ENCODE results near the gene PCGF2. TPM values are rescaled to one million over a fixed set of nuclear protein-coding genes. Genes with fewer than 3 reads are reported as not detected.
A peak's percentile ranks its signal among the peaks of the same experiment; 100 is the strongest.

The PCGF2 gene
- total and polyA plus RNA-seq, 3 donors from 2014 or later, result 8.1 to 21.2 (median 20.9) TPM

DNA sequence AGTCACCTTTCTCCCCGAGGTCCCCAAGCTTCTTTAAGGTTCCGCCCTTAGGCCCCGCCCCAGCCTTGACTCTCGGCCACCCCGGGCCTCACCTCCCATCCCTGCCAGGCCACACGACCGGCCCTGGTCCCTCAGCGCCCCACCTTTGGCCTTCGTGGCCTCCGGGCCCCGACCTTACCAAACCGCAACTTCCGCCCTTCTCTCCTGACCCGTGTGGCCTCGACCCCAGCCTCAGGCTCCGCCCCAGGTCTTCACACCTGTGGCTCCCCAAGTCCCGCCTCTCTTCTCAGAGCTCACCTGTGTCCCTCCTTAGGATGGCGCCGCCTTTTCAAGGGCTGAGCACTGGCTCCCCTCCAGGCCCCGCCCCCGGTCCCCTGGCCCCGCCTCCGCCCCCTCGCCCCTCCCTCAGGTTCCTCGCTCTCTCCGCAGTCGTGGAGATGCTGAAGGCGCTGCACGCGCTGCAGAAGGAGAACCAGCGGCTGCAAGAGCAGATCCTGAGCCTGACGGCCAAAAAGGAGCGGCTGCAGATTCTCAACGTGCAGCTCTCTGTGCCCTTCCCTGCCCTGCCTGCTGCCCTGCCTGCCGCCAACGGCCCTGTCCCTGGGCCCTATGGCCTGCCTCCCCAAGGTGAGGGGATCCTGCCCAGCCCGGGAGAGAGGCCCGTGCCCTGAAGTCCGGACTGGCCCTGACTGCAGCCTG is 28.0 kb downstream of the PCGF2 start:
- 51 to 61% methylated on average over 30 to 37 of the region's 39 CpGs for WGBS, 2 donors
- no peak for DNase-seq
- intact Hi-C loops (cut with DNase I; ENCODE audit: low total_unique reads), result no loop called here
- peaks cover 12% of the 10 kb centered on the region for H3K4me1 ChIP-seq
- TF ChIP-seq POLR2A (IDR thresholded peaks at IDR 0.05), result no peak
- TF ChIP-seq, protein P1, sequence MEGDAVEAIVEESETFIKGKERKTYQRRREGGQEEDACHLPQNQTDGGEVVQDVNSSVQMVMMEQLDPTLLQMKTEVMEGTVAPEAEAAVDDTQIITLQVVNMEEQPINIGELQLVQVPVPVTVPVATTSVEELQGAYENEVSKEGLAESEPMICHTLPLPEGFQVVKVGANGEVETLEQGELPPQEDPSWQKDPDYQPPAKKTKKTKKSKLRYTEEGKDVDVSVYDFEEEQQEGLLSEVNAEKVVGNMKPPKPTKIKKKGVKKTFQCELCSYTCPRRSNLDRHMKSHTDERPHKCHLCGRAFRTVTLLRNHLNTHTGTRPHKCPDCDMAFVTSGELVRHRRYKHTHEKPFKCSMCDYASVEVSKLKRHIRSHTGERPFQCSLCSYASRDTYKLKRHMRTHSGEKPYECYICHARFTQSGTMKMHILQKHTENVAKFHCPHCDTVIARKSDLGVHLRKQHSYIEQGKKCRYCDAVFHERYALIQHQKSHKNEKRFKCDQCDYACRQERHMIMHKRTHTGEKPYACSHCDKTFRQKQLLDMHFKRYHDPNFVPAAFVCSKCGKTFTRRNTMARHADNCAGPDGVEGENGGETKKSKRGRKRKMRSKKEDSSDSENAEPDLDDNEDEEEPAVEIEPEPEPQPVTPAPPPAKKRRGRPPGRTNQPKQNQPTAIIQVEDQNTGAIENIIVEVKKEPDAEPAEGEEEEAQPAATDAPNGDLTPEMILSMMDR (IDR thresholded peaks at IDR 0.05), result no peak
- no peaks in the 10 kb centered on the region for H3K27me3 ChIP-seq
- no peaks in the 10 kb centered on the region for H3K9me3 ChIP-seq
- peak overlapping the region in 1 of 2 donors; percentile 30 for H3K4me3 ChIP-seq
- no peak overlapping the region for H3K27ac ChIP-seq
- no peaks in the 10 kb centered on the region for H3K36me3 ChIP-seq (ENCODE audit: low read depth, missing control alignments)

DNA sequence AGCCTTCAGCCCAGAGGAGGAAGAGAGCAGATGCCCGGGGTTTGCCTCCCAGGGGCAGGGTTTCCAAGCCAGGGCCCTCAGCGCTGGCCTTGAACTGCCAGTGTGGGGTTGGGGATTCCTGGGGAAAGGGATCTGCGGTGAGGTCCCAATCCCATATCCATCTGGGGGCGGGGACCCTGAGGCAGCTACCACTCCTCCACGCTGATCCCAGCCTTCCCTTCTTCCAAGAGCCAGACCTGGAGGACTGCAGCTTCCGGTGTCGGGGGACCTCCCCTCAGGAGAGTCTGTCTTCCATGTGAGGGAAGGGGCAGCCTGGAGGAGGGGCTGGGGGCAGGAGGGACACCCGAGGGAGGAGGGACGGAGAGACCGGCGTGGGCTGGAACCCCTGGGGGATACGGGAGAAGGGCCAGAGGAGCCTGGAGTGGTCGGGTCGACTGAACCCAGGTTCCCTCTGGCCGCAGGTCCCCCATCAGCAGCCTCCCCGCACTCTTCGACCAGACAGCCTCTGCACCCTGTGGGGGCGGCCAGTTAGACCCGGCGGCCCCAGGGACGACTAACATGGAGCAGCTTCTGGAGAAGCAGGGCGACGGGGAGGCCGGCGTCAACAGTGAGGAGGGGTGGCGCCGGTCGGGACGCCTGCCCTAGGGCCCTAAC is 28.7 kb downstream of the PCGF2 start:
- Histone ChIP-seq H3K4me3 (peak overlapping the region in 1 of 2 donors; percentile 30), H3K36me3 (ENCODE audit: low read depth, missing control alignments) (no peaks in the 10 kb centered on the region), H3K9me3 (no peaks in the 10 kb centered on the region), H3K27ac (no peak overlapping the region), H3K4me1 (peaks cover 6% of the 10 kb centered on the region), H3K27me3 (no peaks in the 10 kb centered on the region)
- DNase-seq, result no peak
- no peak for TF ChIP-seq POLR2A (IDR thresholded peaks at IDR 0.05)
- TF ChIP-seq, protein P1 (IDR thresholded peaks at IDR 0.05), result no peak
- WGBS, 2 donors, result 37 to 66% methylated on average over 13 to 29 of the region's 29 CpGs
- intact Hi-C loops (cut with DNase I; ENCODE audit: low total_unique reads), result no loop called here

DNA sequence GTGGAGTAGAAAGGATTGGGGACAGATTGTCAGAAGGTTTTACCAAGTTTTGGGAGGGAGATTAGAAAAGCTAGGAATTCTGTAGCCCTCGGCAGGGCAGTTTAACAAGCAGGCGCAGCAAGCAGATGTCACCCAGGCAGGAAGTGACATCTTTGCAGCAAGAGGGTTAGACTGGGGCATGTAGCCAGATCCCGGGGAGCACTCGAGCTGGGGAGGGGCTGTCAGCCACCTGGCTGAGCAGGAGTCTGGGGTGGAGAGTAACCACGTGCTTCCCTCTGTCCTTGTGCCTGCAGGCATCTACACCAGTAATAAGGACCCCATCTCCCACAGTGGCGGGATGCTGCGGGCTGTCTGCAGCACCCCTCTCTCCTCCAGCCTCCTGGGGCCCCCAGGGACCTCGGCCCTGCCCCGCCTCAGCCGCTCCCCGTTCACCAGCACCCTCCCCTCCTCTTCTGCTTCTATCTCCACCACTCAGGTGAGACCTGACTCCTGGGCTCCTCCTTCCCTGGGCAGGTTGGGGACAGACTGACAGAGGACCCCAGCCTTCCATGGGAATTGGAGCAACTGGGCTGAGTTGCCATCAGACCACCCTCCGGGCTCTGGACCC is 30.9 kb downstream of the PCGF2 start:
- intact Hi-C loops (cut with DNase I; ENCODE audit: low total_unique reads), result no loop called here
- Histone ChIP-seq H3K27ac (no peak overlapping the region), H3K4me3 (no peak overlapping the region), H3K9me3 (no peaks in the 10 kb centered on the region), H3K27me3 (no peaks in the 10 kb centered on the region), H3K4me1 (peaks cover 4% of the 10 kb centered on the region), H3K36me3 (ENCODE audit: low read depth, missing control alignments) (no peaks in the 10 kb centered on the region)
- 80 to 82% methylated on average over 8 to 12 of the region's 12 CpGs for WGBS, 2 donors
- TF ChIP-seq, protein P1 (IDR thresholded peaks at IDR 0.05), result no peak
- no peak for TF ChIP-seq POLR2A (IDR thresholded peaks at IDR 0.05)
- DNase-seq, result no peak

DNA sequence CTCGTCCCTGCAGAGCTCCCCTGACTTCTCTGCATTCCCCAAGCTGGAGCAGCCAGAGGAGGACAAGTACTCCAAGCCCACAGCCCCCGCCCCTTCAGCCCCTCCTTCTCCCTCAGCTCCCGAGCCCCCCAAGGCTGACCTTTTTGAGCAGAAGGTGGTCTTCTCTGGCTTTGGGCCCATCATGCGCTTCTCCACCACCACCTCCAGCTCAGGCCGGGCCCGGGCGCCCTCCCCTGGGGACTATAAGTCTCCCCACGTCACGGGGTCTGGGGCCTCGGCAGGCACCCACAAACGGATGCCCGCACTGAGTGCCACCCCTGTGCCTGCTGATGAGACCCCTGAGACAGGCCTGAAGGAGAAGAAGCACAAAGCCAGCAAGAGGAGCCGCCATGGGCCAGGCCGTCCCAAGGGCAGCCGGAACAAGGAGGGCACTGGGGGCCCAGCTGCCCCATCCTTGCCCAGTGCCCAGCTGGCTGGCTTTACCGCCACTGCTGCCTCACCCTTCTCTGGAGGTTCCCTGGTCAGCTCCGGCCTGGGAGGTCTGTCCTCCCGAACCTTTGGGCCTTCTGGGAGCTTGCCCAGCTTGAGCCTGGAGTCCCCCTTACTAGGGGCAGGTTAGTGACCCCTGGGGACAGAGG is 31.6 kb downstream of the PCGF2 start:
- no peaks in the 10 kb centered on the region for H3K27me3 ChIP-seq
- H3K36me3 ChIP-seq (ENCODE audit: low read depth, missing control alignments), result no peaks in the 10 kb centered on the region
- H3K27ac ChIP-seq, result no peak overlapping the region
- no peak for TF ChIP-seq POLR2A (IDR thresholded peaks at IDR 0.05)
- TF ChIP-seq, protein P1 (IDR thresholded peaks at IDR 0.05), result no peak
- intact Hi-C loops (cut with DNase I; ENCODE audit: low total_unique reads), result no loop called here
- peaks cover 4% of the 10 kb centered on the region for H3K4me1 ChIP-seq
- 89 to 96% methylated on average over 12 to 18 of the region's 18 CpGs for WGBS, 2 donors
- DNase-seq, result no peak
- H3K9me3 ChIP-seq, result no peaks in the 10 kb centered on the region
- no peak overlapping the region for H3K4me3 ChIP-seq
